GM21515 (cell line): ENCODE results near the gene SREBF2.

Experiments
- ATAC-seq: cut with Tn5 transposase; IDR thresholded peaks from one replicate; pipeline ENCODE4 v1.9.1; 2021; ENCODE audit not compliant: unreplicated experiment

The SREBF2 gene

GRCh38 chr22:41919357-41920224, 86.7 kb downstream of the SREBF2 start:
- no peak for ATAC-seq

GRCh38 chr22:41920271-41920976, 87.5 kb downstream of the SREBF2 start:
- ATAC-seq: no peak

GRCh38 chr22:41922328-41922727, 89.4 kb downstream of the SREBF2 start:
- ATAC-seq: no peak

- ATAC-seq: no peak
Measured at GRCh38 chr22:41922940-41923594, 90.2 kb downstream of the SREBF2 start.

- ATAC-seq: no peak
Measured at GRCh38 chr22:41923595-41924276, 90.8 kb downstream of the SREBF2 start.

- ATAC-seq: peak; percentile 29
Measured at GRCh38 chr22:41925783-41926460, 93.0 kb downstream of the SREBF2 start.

GRCh38 chr22:41927813-41928212, 94.9 kb downstream of the SREBF2 start:
- ATAC-seq: no peak

- no peak for ATAC-seq
Measured at GRCh38 chr22:41928593-41929417, 95.9 kb downstream of the SREBF2 start.

- no peak for ATAC-seq
Measured at GRCh38 chr22:41929418-41929810, 96.5 kb downstream of the SREBF2 start.

GRCh38 chr22:41931701-41932269, 98.9 kb downstream of the SREBF2 start:
- ATAC-seq: no peak

GRCh38 chr22:41932353-41932752, 99.4 kb downstream of the SREBF2 start:
- ATAC-seq: no peak

- no peak for ATAC-seq
Measured at GRCh38 chr22:41933411-41934177, 100.7 kb downstream of the SREBF2 start.

- ATAC-seq: no peak
Measured at GRCh38 chr22:41934284-41935014, 101.5 kb downstream of the SREBF2 start.

- ATAC-seq: no peak
Measured at GRCh38 chr22:41935015-41935351, 102.1 kb downstream of the SREBF2 start.

- no peak for ATAC-seq
Measured at GRCh38 chr22:41935509-41935908, 102.6 kb downstream of the SREBF2 start.

GRCh38 chr22:41936894-41937169, 103.9 kb downstream of the SREBF2 start:
- no peak for ATAC-seq

GRCh38 chr22:41939981-41940831, 107.3 kb downstream of the SREBF2 start:
- peak; percentile 46 for ATAC-seq
